ENCODE data around the gene FLII.

DNA sequence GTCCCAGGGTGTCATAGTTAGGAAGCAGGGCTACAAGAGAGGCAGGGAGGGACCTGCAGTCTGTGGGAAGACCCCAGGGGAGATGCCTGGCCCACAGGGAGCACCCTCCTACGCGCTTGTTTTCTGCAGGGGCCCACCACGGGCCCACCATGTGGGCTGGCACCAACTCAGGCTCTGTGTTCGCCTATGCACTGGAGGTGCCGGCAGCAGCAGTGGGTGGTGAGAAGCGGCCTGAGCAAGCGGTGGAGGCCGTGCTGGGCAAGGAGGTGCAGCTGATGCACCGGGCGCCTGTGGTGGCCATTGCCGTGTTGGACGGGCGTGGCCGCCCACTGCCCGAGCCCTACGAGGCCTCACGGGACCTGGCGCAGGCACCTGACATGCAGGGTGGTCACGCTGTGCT, 18.1 kb downstream of the FLII start:
- TF ChIP-seq EZH2 (IDR thresholded peaks at IDR 0.05), result no peak
- TF ChIP-seq POLR2AphosphoS5 (IDR thresholded peaks at IDR 0.05; ENCODE audit: borderline replicate concordance, low read depth, low read length), result no peak
